ENCODE results near the gene ARHGAP15. TPM values are rescaled to one million over a fixed set of nuclear protein-coding genes. Genes with fewer than 3 reads are reported as not detected.

The ARHGAP15 gene
- total RNA-seq, 1 donor from 2014 or later = not detected

DNA sequence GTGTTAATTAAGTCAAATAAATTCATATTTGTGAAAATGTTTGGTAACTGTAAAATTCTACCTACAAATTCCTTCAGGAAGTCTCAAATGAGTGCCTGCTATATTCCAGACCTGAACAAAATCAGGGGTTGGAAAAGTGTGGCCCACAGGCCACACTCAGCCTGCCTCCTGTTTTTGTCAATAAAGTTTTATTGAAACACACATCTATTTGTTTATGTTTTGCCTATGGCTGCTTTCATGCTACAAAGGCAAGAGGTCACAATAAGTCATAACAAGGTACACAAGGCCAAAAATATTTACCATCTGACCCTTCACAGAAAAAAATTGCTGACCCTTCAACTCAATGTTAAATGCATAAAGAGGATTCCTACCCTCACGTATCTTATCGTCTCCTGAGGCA, 581.7 kb downstream of the ARHGAP15 start:
- TF ChIP-seq, protein P1, sequence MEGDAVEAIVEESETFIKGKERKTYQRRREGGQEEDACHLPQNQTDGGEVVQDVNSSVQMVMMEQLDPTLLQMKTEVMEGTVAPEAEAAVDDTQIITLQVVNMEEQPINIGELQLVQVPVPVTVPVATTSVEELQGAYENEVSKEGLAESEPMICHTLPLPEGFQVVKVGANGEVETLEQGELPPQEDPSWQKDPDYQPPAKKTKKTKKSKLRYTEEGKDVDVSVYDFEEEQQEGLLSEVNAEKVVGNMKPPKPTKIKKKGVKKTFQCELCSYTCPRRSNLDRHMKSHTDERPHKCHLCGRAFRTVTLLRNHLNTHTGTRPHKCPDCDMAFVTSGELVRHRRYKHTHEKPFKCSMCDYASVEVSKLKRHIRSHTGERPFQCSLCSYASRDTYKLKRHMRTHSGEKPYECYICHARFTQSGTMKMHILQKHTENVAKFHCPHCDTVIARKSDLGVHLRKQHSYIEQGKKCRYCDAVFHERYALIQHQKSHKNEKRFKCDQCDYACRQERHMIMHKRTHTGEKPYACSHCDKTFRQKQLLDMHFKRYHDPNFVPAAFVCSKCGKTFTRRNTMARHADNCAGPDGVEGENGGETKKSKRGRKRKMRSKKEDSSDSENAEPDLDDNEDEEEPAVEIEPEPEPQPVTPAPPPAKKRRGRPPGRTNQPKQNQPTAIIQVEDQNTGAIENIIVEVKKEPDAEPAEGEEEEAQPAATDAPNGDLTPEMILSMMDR (IDR thresholded peaks at IDR 0.05; ENCODE audit: insufficient read depth, low read length, poor library complexity, severe bottlenecking) = no peak
- H3K36me3 ChIP-seq (ENCODE audit: control insufficient read depth, insufficient read depth, low read length) = no peaks in the 10 kb centered on the region
- H3K4me3 ChIP-seq (ENCODE audit: low read depth, low read length) = no peak overlapping the region
- no peak for DNase-seq (ENCODE audit: low read depth)
- H3K27me3 ChIP-seq (ENCODE audit: control insufficient read depth, insufficient read depth, low read length) = no peaks in the 10 kb centered on the region

DNA sequence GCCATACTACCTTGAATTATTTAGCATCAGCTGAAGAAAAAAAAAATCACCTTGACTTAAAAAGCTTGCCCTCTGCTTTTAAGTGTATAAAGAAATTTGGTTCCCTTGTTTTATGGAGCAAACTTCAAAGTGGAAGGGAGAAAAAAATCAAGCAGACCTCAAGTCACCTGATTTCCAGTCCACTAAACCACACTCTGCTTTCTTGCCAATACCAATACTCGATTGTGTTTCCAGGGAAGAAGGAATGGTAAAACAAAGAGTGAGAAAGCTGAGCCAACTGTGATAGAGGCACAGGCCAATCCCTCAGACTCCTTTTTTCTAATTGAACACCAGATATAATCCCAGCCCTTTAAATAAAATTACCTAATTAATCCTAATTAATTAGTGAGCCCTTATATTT, 587.3 kb downstream of the ARHGAP15 start:
- Histone ChIP-seq H3K36me3 (ENCODE audit: control insufficient read depth, insufficient read depth, low read length) (no peaks in the 10 kb centered on the region), H3K27me3 (ENCODE audit: control insufficient read depth, insufficient read depth, low read length) (no peaks in the 10 kb centered on the region), H3K4me3 (ENCODE audit: low read depth, low read length) (no peak overlapping the region)
- DNase-seq (ENCODE audit: low read depth) = no peak
- TF ChIP-seq, protein P1 (IDR thresholded peaks at IDR 0.05; ENCODE audit: insufficient read depth, low read length, poor library complexity, severe bottlenecking) = no peak

DNA sequence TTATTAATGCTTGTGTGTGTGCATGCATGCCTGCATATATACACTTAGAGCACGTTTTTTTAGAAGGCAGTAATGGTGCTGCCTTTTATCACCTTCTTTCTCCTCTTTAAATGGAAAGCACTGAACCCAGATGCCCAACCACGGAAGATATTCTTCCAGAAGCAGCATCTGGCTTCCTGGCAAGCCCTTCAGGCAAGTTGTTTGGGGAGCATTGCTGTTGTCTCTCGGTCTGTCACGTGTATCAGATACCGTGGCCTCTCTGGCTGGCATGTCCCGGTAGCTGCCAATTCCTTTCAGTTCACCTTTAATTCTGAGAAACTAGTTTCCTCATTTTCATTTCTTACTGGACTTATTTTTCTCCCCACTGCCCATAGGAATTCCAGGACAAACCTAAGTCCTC, 587.8 kb downstream of the ARHGAP15 start:
- Histone ChIP-seq H3K36me3 (ENCODE audit: control insufficient read depth, insufficient read depth, low read length) (no peaks in the 10 kb centered on the region), H3K27me3 (ENCODE audit: control insufficient read depth, insufficient read depth, low read length) (no peaks in the 10 kb centered on the region), H3K4me3 (ENCODE audit: low read depth, low read length) (no peak overlapping the region)
- no peak for DNase-seq (ENCODE audit: low read depth)
- TF ChIP-seq, protein P1 (IDR thresholded peaks at IDR 0.05; ENCODE audit: insufficient read depth, low read length, poor library complexity, severe bottlenecking) = no peak

DNA sequence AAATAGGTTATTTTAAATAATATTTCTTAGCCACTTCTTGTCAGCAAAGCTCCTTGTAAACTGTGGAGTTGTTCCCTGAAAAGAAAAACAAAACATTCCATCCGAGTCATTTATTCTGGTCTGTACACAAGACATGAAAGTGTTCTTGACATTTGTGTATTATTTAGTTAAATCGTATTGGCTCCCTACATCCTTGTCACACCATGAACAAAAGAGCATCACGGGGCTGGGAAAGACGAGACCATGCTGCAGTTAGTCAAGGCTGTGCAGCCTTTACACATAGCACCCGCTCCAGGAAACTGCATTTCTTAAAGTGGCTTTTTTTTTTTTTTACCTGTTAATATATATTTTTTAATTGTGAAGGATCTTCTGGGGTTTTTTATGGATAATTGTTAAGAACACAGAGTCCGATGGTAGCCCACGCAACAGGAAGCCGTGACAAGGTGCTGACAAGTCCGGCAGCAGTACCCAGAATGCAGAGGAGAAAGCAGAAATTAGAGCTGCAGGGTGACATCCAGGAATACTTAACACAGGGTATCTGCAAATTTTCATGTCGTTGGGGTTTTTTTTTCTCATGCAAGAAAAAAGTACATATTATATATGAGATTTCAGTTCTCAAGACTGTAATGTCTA, 588.4 kb downstream of the ARHGAP15 start:
- H3K4me3 ChIP-seq (ENCODE audit: low read depth, low read length) = no peak overlapping the region
- no peaks in the 10 kb centered on the region for H3K36me3 ChIP-seq (ENCODE audit: control insufficient read depth, insufficient read depth, low read length)
- TF ChIP-seq, protein P1 (IDR thresholded peaks at IDR 0.05; ENCODE audit: insufficient read depth, low read length, poor library complexity, severe bottlenecking) = no peak
- DNase-seq (ENCODE audit: low read depth) = no peak
- H3K27me3 ChIP-seq (ENCODE audit: control insufficient read depth, insufficient read depth, low read length) = no peaks in the 10 kb centered on the region

DNA sequence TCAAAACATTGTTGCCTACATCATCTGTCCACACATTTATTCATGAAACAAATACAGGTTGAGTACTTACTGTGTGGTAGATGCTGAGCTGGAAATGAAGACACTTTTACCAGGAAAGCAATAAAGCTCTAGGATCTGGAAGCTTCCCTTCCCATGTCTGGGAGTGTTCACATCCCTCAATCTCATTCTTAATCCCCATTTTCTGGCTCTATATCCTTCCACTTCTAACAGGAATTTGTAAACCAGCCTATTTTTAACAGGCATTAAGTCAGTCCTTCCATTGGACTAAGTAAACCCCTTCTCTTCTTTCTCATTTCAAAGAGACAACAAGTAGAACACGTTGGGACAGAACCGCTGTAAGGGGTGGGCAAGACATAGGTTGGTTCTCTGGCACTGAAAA, 589.5 kb downstream of the ARHGAP15 start:
- TF ChIP-seq, protein P1 (IDR thresholded peaks at IDR 0.05; ENCODE audit: insufficient read depth, low read length, poor library complexity, severe bottlenecking) = no peak
- H3K27me3 ChIP-seq (ENCODE audit: control insufficient read depth, insufficient read depth, low read length) = no peaks in the 10 kb centered on the region
- DNase-seq (ENCODE audit: low read depth) = no peak
- no peaks in the 10 kb centered on the region for H3K36me3 ChIP-seq (ENCODE audit: control insufficient read depth, insufficient read depth, low read length)
- no peak overlapping the region for H3K4me3 ChIP-seq (ENCODE audit: low read depth, low read length)

DNA sequence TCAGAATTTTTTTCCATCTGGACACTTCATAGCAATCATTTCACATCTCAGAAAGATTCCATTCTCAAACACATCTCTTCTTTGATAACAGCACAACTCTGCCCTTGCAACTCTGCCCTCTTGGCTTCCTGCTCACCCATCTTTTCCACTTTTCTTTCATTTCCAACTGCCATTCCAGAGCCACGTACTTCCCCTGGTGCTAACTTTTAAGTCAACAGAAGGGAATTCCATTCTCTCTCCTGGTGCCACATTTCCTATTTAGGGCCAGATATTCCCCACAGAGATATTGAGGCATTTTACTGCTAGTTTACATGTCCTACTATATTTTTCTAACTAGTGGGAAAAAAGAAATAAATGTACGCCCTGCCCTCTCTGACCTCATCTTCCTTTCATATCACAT, 590.2 kb downstream of the ARHGAP15 start:
- H3K27me3 ChIP-seq (ENCODE audit: control insufficient read depth, insufficient read depth, low read length) = no peaks in the 10 kb centered on the region
- no peak overlapping the region for H3K4me3 ChIP-seq (ENCODE audit: low read depth, low read length)

More for the DNA sequence above, 590.2 kb downstream of the ARHGAP15 start:
- TF ChIP-seq, protein P1 (IDR thresholded peaks at IDR 0.05; ENCODE audit: insufficient read depth, low read length, poor library complexity, severe bottlenecking) = no peak
- H3K36me3 ChIP-seq (ENCODE audit: control insufficient read depth, insufficient read depth, low read length) = no peaks in the 10 kb centered on the region
- DNase-seq (ENCODE audit: low read depth) = no peak

All from kidney epithelial cell (primary cell).